HEK293 (cell line): ENCODE measurements around the gene UTP15.
A peak's percentile ranks its signal among the peaks of the same experiment; 100 is the strongest.

Source experiments
- BCL11B ChIP-seq: fragments of 450-650 bp; formaldehyde crosslinking; IDR thresholded peaks from 2 replicates; pipeline ENCODE4 v1.5.1; 2016; ENCODE audit warnings: low read depth, missing biosample characterization, missing genetic modification characterization
- GLI2 ChIP-seq: fragments of 450-650 bp; formaldehyde crosslinking; IDR thresholded peaks from 2 replicates; pipeline ENCODE4; 2017; ENCODE audit warnings: missing biosample characterization, missing genetic modification characterization, low read depth, borderline replicate concordance
- KLF10 ChIP-seq: fragments of 450-650 bp; IDR thresholded peaks from 2 replicates; pipeline ENCODE4 v1.5.1; 2018; ENCODE audit warnings: missing biosample characterization, mild to moderate bottlenecking, missing genetic modification characterization
- KLF7 ChIP-seq: fragments of 450-650 bp; formaldehyde crosslinking; IDR thresholded peaks from 2 replicates; pipeline ENCODE4 v1.5.1; 2016; ENCODE audit warnings: missing biosample characterization, missing genetic modification characterization, borderline replicate concordance
- OVOL3 ChIP-seq: fragments of 450-650 bp; formaldehyde crosslinking; IDR thresholded peaks from 2 replicates; pipeline ENCODE4 v1.5.1; 2016; ENCODE audit warnings: missing biosample characterization, missing genetic modification characterization
- RBAK ChIP-seq: fragments of 450-650 bp; formaldehyde crosslinking; IDR thresholded peaks from 2 replicates; pipeline ENCODE4 v1.5.1; 2016; ENCODE audit warnings: missing biosample characterization, missing genetic modification characterization
- SETDB1 ChIP-seq: IDR thresholded peaks from one replicate; pipeline ENCODE4 v1.6.1; 2017; ENCODE audit warnings: mild to moderate bottlenecking, low read length, moderate library complexity, mixed read lengths; ENCODE audit not compliant: insufficient read length
- ZBTB21 ChIP-seq: fragments of 450-650 bp; formaldehyde crosslinking; IDR thresholded peaks from 2 replicates; pipeline ENCODE4 v1.5.1; 2017; ENCODE audit warnings: missing biosample characterization, missing genetic modification characterization
- ZFP37 ChIP-seq: fragments of 450-650 bp; formaldehyde crosslinking; IDR thresholded peaks from 2 replicates; pipeline ENCODE4 v1.5.1; 2016; ENCODE audit warnings: missing biosample characterization, missing genetic modification characterization
- ZNF10 ChIP-seq: fragments of 450-650 bp; formaldehyde crosslinking; IDR thresholded peaks from 2 replicates; pipeline ENCODE4 v1.5.1; 2017; ENCODE audit warnings: missing biosample characterization, missing genetic modification characterization
- ZNF184 ChIP-seq: fragments of 450-650 bp; IDR thresholded peaks from 2 replicates; pipeline ENCODE4 v1.5.1; 2018; ENCODE audit warnings: missing biosample characterization, mild to moderate bottlenecking, missing genetic modification characterization
- ZNF214 ChIP-seq: fragments of 450-650 bp; formaldehyde crosslinking; IDR thresholded peaks from 2 replicates; pipeline ENCODE4 v1.5.1; 2017; ENCODE audit warnings: missing biosample characterization, mild to moderate bottlenecking, missing genetic modification characterization, borderline replicate concordance
- ZNF239 ChIP-seq: fragments of 450-650 bp; formaldehyde crosslinking; IDR thresholded peaks from 2 replicates; pipeline ENCODE4 v1.5.1; 2016; ENCODE audit warnings: missing biosample characterization, missing genetic modification characterization
- ZNF248 ChIP-seq: fragments of 450-650 bp; formaldehyde crosslinking; IDR thresholded peaks from 2 replicates; pipeline ENCODE4 v1.5.1; 2017; ENCODE audit warnings: missing biosample characterization, missing genetic modification characterization
- ZNF266 ChIP-seq: fragments of 450-650 bp; formaldehyde crosslinking; IDR thresholded peaks from 2 replicates; pipeline ENCODE4 v1.5.1; 2016; ENCODE audit warnings: missing biosample characterization, missing genetic modification characterization, low read depth
- ZNF335 ChIP-seq: fragments of 450-650 bp; formaldehyde crosslinking; conservative IDR thresholded peaks from 2 replicates; pipeline ENCODE4 v1.5.1; 2016; ENCODE audit warnings: missing biosample characterization, missing genetic modification characterization
- ZNF350 ChIP-seq: fragments of 450-650 bp; formaldehyde crosslinking; IDR thresholded peaks from 2 replicates; pipeline ENCODE4 v1.5.0; 2017; ENCODE audit warnings: missing biosample characterization, mild to moderate bottlenecking, missing genetic modification characterization
- ZNF394 ChIP-seq: fragments of 450-650 bp; formaldehyde crosslinking; IDR thresholded peaks from 2 replicates; pipeline ENCODE4 v1.5.1; 2016; ENCODE audit warnings: missing biosample characterization, missing genetic modification characterization, mild to moderate bottlenecking, moderate library complexity, borderline replicate concordance
- ZNF423 ChIP-seq: fragments of 450-650 bp; formaldehyde crosslinking; IDR thresholded peaks from 2 replicates; pipeline ENCODE4 v1.5.1; 2016; ENCODE audit warnings: missing biosample characterization, missing genetic modification characterization
- ZNF513 ChIP-seq: fragments of 450-650 bp; IDR thresholded peaks from 2 replicates; pipeline ENCODE4 v1.5.1; 2018; ENCODE audit warnings: missing biosample characterization, missing genetic modification characterization
- ZNF544 ChIP-seq: fragments of 450-650 bp; formaldehyde crosslinking; IDR thresholded peaks from 2 replicates; pipeline ENCODE4 v1.5.0; 2017; ENCODE audit warnings: missing biosample characterization, missing genetic modification characterization
- ZNF549 ChIP-seq: fragments of 450-650 bp; IDR thresholded peaks from 2 replicates; pipeline ENCODE4 v1.5.1; 2018; ENCODE audit warnings: missing biosample characterization, missing genetic modification characterization, mild to moderate bottlenecking, inconsistent platforms, moderate library complexity
- ZNF555 ChIP-seq: fragments of 450-650 bp; formaldehyde crosslinking; conservative IDR thresholded peaks from 2 replicates; pipeline ENCODE4 v1.5.1; 2017; ENCODE audit warnings: missing biosample characterization, mild to moderate bottlenecking, missing genetic modification characterization, inconsistent platforms
- ZNF610 ChIP-seq: fragments of 450-650 bp; formaldehyde crosslinking; IDR thresholded peaks from 2 replicates; pipeline ENCODE4 v1.5.1; 2016; ENCODE audit warnings: missing biosample characterization, missing genetic modification characterization, borderline replicate concordance
- ZNF626 ChIP-seq: fragments of 450-650 bp; sonication (Bioruptor Pico); formaldehyde crosslinking; IDR thresholded peaks from 2 replicates; pipeline ENCODE4 v1.5.1; 2018; ENCODE audit warnings: missing biosample characterization, missing genetic modification characterization, inconsistent platforms
- ZNF639 ChIP-seq: fragments of 450-650 bp; formaldehyde crosslinking; IDR thresholded peaks from 2 replicates; pipeline ENCODE4 v1.5.1; 2016; ENCODE audit warnings: missing biosample characterization, missing genetic modification characterization
- ZNF654 ChIP-seq: fragments of 450-650 bp; formaldehyde crosslinking; IDR thresholded peaks from 2 replicates; pipeline ENCODE4 v1.5.1; 2016; ENCODE audit warnings: low read depth, missing biosample characterization, missing genetic modification characterization
- ZNF658 ChIP-seq: fragments of 450-650 bp; formaldehyde crosslinking; IDR thresholded peaks from 2 replicates; pipeline ENCODE4; 2016; ENCODE audit warnings: missing biosample characterization, missing genetic modification characterization
- ZNF670 ChIP-seq: fragments of 450-650 bp; formaldehyde crosslinking; IDR thresholded peaks from 2 replicates; pipeline ENCODE4 v1.5.1; 2016; ENCODE audit warnings: missing biosample characterization, missing genetic modification characterization, low read depth
- ZNF704 ChIP-seq: fragments of 450-650 bp; formaldehyde crosslinking; IDR thresholded peaks from 2 replicates; pipeline ENCODE4 v1.5.1; 2016; ENCODE audit warnings: missing biosample characterization, missing genetic modification characterization
- ZNF777 ChIP-seq: fragments of 450-650 bp; formaldehyde crosslinking; IDR thresholded peaks from 2 replicates; pipeline ENCODE4 v1.5.1; 2017; ENCODE audit warnings: missing biosample characterization, missing genetic modification characterization, borderline replicate concordance
- ZNF837 ChIP-seq: fragments of 450-650 bp; formaldehyde crosslinking; IDR thresholded peaks from 2 replicates; pipeline ENCODE4 v1.5.1; 2016; ENCODE audit warnings: missing biosample characterization, missing genetic modification characterization
- TF ChIP-seq, protein P1 (sequence below): fragments of 450-650 bp; formaldehyde crosslinking; optimal IDR thresholded peaks from 2 replicates; pipeline ENCODE3; 2016; ENCODE audit warnings: missing biosample characterization, mild to moderate bottlenecking, missing genetic modification characterization
- TF ChIP-seq, protein P2 (sequence below): fragments of 450-650 bp; formaldehyde crosslinking; IDR thresholded peaks from 2 replicates; pipeline ENCODE4 v1.5.1; 2016; ENCODE audit warnings: missing biosample characterization, missing genetic modification characterization

Gene UTP15

DNA sequence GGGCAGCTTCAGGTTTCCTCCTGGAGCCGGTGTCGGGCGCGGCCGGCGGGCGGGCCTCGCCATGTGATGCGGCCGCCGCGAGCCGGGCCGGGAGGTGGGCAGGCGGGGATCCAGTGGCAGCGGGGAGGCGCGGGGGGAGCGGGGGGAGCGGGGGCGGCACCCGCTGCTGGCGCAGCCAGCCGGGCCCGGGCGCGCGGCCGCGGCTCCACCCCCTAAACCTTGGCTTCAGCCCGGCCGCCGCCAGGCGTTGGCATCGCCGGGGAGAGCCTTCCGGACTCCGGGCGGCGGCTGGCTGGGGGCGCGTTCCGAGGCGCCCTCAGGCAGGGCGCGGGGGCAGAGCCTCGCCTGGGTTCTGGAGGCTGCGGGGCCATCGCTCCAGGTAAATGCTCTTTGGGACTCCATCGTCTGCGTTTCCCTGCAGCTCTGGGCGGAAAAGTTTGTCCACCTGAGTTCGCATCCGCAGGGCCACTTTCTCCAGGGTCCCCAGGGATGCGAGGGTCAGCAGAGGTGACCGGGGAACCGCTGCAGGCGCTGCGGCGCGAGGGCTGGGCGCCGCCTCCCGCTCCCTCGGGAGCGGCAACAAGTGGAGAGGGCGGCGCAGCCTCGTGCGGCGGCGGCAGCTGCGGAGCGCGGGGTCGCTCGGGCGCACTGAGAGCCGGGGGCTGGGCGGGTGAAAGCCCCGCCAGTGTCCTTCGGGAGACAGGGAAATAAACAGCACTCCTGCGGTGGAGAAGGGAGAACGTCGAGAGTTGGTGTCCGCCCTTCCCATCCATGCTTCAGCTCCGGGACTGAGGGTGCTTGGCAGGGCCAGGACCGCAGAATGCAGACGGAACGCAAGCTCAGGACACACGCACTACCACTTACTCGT lies 60.6 kb downstream of the UTP15 start, which contains the start of gene ARHGEF28 (continued):
- TF ChIP-seq ZNF555 (tag by site-specific recombination): no peak
- no peak for TF ChIP-seq ZNF248
- no peak for TF ChIP-seq ZNF544
- no peak for TF ChIP-seq ZNF704 (tag by site-specific recombination)
- TF ChIP-seq ZNF626 (tag by site-specific recombination): no peak
- peak; percentile 70; the same call in 1 of the 2 replicates for TF ChIP-seq ZNF610 (tag by site-specific recombination)
- peak; percentile 63 for TF ChIP-seq ZNF335 (tag by site-specific recombination)
- no peak for TF ChIP-seq ZBTB21 (tag by site-specific recombination)
- TF ChIP-seq ZNF658: no peak
- TF ChIP-seq ZNF239 (tag by site-specific recombination): no peak
- no peak for TF ChIP-seq ZNF837
- no peak; the same call in none of the 2 replicates for TF ChIP-seq ZFP37 (tag by site-specific recombination)
- TF ChIP-seq, protein P1, sequence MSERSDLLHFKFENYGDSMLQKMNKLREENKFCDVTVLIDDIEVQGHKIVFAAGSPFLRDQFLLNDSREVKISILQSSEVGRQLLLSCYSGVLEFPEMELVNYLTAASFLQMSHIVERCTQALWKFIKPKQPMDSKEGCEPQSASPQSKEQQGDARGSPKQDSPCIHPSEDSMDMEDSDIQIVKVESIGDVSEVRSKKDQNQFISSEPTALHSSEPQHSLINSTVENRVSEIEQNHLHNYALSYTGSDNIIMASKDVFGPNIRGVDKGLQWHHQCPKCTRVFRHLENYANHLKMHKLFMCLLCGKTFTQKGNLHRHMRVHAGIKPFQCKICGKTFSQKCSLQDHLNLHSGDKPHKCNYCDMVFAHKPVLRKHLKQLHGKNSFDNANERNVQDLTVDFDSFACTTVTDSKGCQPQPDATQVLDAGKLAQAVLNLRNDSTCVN (tag by site-specific recombination): peak; percentile 92
- no peak for TF ChIP-seq ZNF777 (tag by site-specific recombination)
- no peak for TF ChIP-seq ZNF513 (tag by site-specific recombination)
- no peak for TF ChIP-seq BCL11B
- TF ChIP-seq, protein P2, sequence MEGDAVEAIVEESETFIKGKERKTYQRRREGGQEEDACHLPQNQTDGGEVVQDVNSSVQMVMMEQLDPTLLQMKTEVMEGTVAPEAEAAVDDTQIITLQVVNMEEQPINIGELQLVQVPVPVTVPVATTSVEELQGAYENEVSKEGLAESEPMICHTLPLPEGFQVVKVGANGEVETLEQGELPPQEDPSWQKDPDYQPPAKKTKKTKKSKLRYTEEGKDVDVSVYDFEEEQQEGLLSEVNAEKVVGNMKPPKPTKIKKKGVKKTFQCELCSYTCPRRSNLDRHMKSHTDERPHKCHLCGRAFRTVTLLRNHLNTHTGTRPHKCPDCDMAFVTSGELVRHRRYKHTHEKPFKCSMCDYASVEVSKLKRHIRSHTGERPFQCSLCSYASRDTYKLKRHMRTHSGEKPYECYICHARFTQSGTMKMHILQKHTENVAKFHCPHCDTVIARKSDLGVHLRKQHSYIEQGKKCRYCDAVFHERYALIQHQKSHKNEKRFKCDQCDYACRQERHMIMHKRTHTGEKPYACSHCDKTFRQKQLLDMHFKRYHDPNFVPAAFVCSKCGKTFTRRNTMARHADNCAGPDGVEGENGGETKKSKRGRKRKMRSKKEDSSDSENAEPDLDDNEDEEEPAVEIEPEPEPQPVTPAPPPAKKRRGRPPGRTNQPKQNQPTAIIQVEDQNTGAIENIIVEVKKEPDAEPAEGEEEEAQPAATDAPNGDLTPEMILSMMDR (tag by site-specific recombination): peak; percentile 70
- TF ChIP-seq ZNF266: no peak
- no peak for TF ChIP-seq ZNF654 (tag by site-specific recombination)
- no peak for TF ChIP-seq ZNF10 (tag by site-specific recombination)
- no peak for TF ChIP-seq ZNF350 (tag by site-specific recombination)
- TF ChIP-seq ZNF214 (tag by site-specific recombination): no peak
- TF ChIP-seq ZNF394 (tag by site-specific recombination): peak; percentile 14; the same call in 1 of the 2 replicates
- TF ChIP-seq RBAK: no peak
- TF ChIP-seq ZNF549 (tag by site-specific recombination): no peak
- TF ChIP-seq ZNF639: no peak
- no peak for TF ChIP-seq ZNF184 (tag by site-specific recombination)
- TF ChIP-seq KLF10: peak; percentile 69
- TF ChIP-seq SETDB1: no peak
- no peak for TF ChIP-seq GLI2
- peak; percentile 83 for TF ChIP-seq ZNF423 (tag by site-specific recombination)
- peak; percentile 69; the same call in 1 of the 2 replicates for TF ChIP-seq KLF7
- no peak for TF ChIP-seq OVOL3 (tag by site-specific recombination)
- no peak for TF ChIP-seq ZNF670 (tag by site-specific recombination)
